GM12878 (cell line): ENCODE results near the gene SDS. TPM values are rescaled to one million over a fixed set of nuclear protein-coding genes. Genes with fewer than 3 reads are reported as not detected.
A peak's percentile ranks its signal among the peaks of the same experiment; 100 is the strongest.

Experiments
- ATAC-seq: fragments of 200-7000 bp; cut with Tn5 transposase; 3 replicates; pipeline ENCODE4 v1.9.1; 2020; ENCODE audit warnings: mild to moderate bottlenecking, moderate library complexity
- BruUV-seq: library from RNA; stranded (reverse); fragments of 400-500 nt; replicated peaks from 2 replicates; lab custom pipeline; 2021; lab: Mats Ljungman, UMichigan
- CTCF ChIA-PET: fragments of 300-600 bp; sonication (Branson Sonifier 250); formaldehyde crosslinking; extraction: SDS; loops from one replicate; lab custom pipeline; 2021; ENCODE audit warnings: inconsistent platforms; lab: Yijun Ruan, JAX
- POLR2A ChIA-PET: fragments of 350-600 bp; formaldehyde crosslinking; extraction: SDS; loops from one replicate; lab custom pipeline; 2021; ENCODE audit warnings: inconsistent platforms; lab: Charles Lee
- RAD21 ChIA-PET: fragments of 300-600 bp; sonication (Branson Sonifier 250); formaldehyde crosslinking; loops from one replicate; lab custom pipeline; 2023; ENCODE audit warnings: antibody characterized with exemption; ENCODE audit not compliant: unreplicated experiment; lab: Charles Lee
- SMC1A ChIA-PET: fragments of 300-600 bp; sonication (Branson Sonifier 250); formaldehyde crosslinking; loops from one replicate; lab custom pipeline; 2023; ENCODE audit not compliant: unreplicated experiment, uncharacterized antibody; lab: Charles Lee
- DNase-seq: peaks from one replicate; pipeline ENCODE4 v3.0.0-alpha.2; 2011; ENCODE audit warnings: low read depth, low spot score
- FAIRE-seq: peaks from 3 replicates; lab custom pipeline; 2011; peaks lifted over from hg19 to GRCh38; lab: Jason Lieb, UNC
- H2AFZ ChIP-seq: 2 replicates; pipeline ENCODE4 v1.6.0; 2011; ENCODE audit warnings: low read depth, low read length, control low read depth; ENCODE audit not compliant: control insufficient read depth
- H3K27ac ChIP-seq: 2 replicates; pipeline ENCODE4 v1.5.1; 2011; ENCODE audit warnings: control low read depth; ENCODE audit not compliant: control insufficient read depth, insufficient read depth
- H3K27me3 ChIP-seq, 2 experiments: replicated peaks in 1 of 2; 2 replicates each; pipeline versions ENCODE4 v1.6.0 to v1.6.1; 2011; ENCODE audit warnings: low read length in 1 of 2; ENCODE audit not compliant: control insufficient read depth in 2 of 2, insufficient read depth in 2 of 2
- H3K36me3 ChIP-seq, 2 experiments: 2 replicates each; pipeline ENCODE4 v1.5.1; 2011; ENCODE audit warnings: low read length in 1 of 2; ENCODE audit not compliant: control insufficient read depth in 2 of 2, insufficient read depth in 2 of 2
- H3K4me1 ChIP-seq: 2 replicates; pipeline ENCODE4 v1.6.1; 2011; ENCODE audit warnings: mild to moderate bottlenecking, low read length, moderate library complexity, mixed read lengths; ENCODE audit not compliant: control insufficient read depth, insufficient read depth
- H3K4me2 ChIP-seq: 2 replicates; pipeline ENCODE4 v1.6.0; 2011; ENCODE audit warnings: control low read depth; ENCODE audit not compliant: control insufficient read depth, insufficient read depth
- H3K4me3 ChIP-seq: fragments of 200-600 bp; sonication (generic); 2 replicates; pipeline ENCODE4 v1.5.1; 2016
- H3K79me2 ChIP-seq: 2 replicates; pipeline ENCODE4 v1.6.0; 2011; ENCODE audit warnings: low read length; ENCODE audit not compliant: control insufficient read depth, insufficient read depth
- H3K9ac ChIP-seq: 2 replicates; pipeline ENCODE4 v1.8.0; 2011; ENCODE audit warnings: low read length, control low read depth, mixed read lengths; ENCODE audit not compliant: control insufficient read depth, insufficient read depth
- H3K9me3 ChIP-seq: replicated peaks from 3 replicates; pipeline ENCODE4 v1.5.1; 2011; ENCODE audit warnings: mild to moderate bottlenecking, low read length; ENCODE audit not compliant: control insufficient read depth, insufficient read depth
- H4K20me1 ChIP-seq: 2 replicates; pipeline ENCODE4 v1.6.0; 2011; ENCODE audit not compliant: control insufficient read depth, insufficient read depth
- GATAD2B ChIP-seq: fragments of 450-650 bp; conservative IDR thresholded peaks from 2 replicates; pipeline ENCODE4 v1.6.1; 2017; ENCODE audit warnings: low read depth, mild to moderate bottlenecking, moderate library complexity
- HDAC6 ChIP-seq: fragments of 200-600 bp; sonication (generic); IDR thresholded peaks from one replicate; pipeline ENCODE4 v1.8.0; 2017; ENCODE audit warnings: antibody characterized with exemption; ENCODE audit not compliant: unreplicated experiment
- MEF2B ChIP-seq: fragments of 450-650 bp; IDR thresholded peaks from 2 replicates; pipeline ENCODE4 v1.6.1; 2018; ENCODE audit warnings: mild to moderate bottlenecking, moderate library complexity; ENCODE audit not compliant: partially characterized antibody, poor library complexity, severe bottlenecking
- MYB ChIP-seq: fragments of 150-350 bp; IDR thresholded peaks from 2 replicates; pipeline ENCODE4 v1.6.1; 2014; ENCODE audit warnings: mild to moderate bottlenecking, low read depth, low read length, borderline replicate concordance
- PAX5 ChIP-seq: IDR thresholded peaks from 2 replicates; pipeline ENCODE4 v1.6.1; 2011; ENCODE audit warnings: low read depth, low read length, borderline replicate concordance
- SMAD1 ChIP-seq: fragments of 450-650 bp; IDR thresholded peaks from 2 replicates; pipeline ENCODE4 v1.6.1; 2018; ENCODE audit warnings: mild to moderate bottlenecking, low read depth; ENCODE audit not compliant: partially characterized antibody
- STAT3 ChIP-seq: IDR thresholded peaks from 2 replicates; pipeline ENCODE4 v1.6.1; 2011; ENCODE audit warnings: low read depth, low read length, improper control_type of control experiment
- SUZ12 ChIP-seq: fragments of 200-600 bp; sonication (generic); IDR thresholded peaks from one replicate; pipeline ENCODE4 v1.6.1; 2018; ENCODE audit warnings: antibody characterized with exemption, mild to moderate bottlenecking; ENCODE audit not compliant: unreplicated experiment
- TBL1XR1 ChIP-seq: IDR thresholded peaks from 2 replicates; pipeline ENCODE4 v1.6.1; 2012; ENCODE audit warnings: low read depth, low read length, improper control_type of control experiment
- TCF12 ChIP-seq: IDR thresholded peaks from 2 replicates; pipeline ENCODE4 v1.6.1; 2011; ENCODE audit warnings: low read depth, mild to moderate bottlenecking, low read length
- ZNF24 ChIP-seq: fragments of 450-650 bp; IDR thresholded peaks from 2 replicates; pipeline ENCODE4 v1.6.1; 2017; ENCODE audit warnings: antibody characterized with exemption, mild to moderate bottlenecking
- WGBS: methylation state at CpG from one replicate; pipeline ENCODE4 v1.1.6; 2016; ENCODE audit warnings: low lambda C conversion rate; ENCODE audit not compliant: insufficient replicate concordance, insufficient coverage; ENCODE audit errors: missing lambda C conversion rate; 5-methylcytosine and 5-hydroxymethylcytosine counted together
- in situ Hi-C: fragments of 300-500 bp; cut with MboI; formaldehyde crosslinking; loops from 9 replicates; pipeline ENCODE4 v1.14.3; 2018; ENCODE audit warnings: mixed read lengths
- intact Hi-C: fragments of 100-400 bp; cut with micrococcal nuclease; formaldehyde crosslinking; loops from one replicate; pipeline ENCODE4 v1.14.2; 2022; ENCODE audit not compliant: unreplicated experiment
- polyA plus RNA-seq, 11 experiments: library from polyadenylated mRNA; depleted of rRNA in 4 of 11; unstranded in 6 of 11; stranded (reverse) in 5 of 11; fragments of >200 nt; fragmentation: Nextera tagmentation in 4 of 11; fragmentation: Illumina TruSeq in 1 of 11; extraction: Ambion mirVana in 4 of 11; extraction: Trizol in 1 of 11; gene quantifications; 1 replicate in 1 of 11; 2 replicates in 10 of 11; pipeline versions ENCODE4 v1.2.1 to v1.2.3, GENCODE V29; 2011 to 2016; ENCODE audit warnings: inconsistent platforms in 2 of 11, missing spikeins in 2 of 11, low read depth in 1 of 11
- total RNA-seq, 4 experiments: library from RNA; depleted of rRNA in 3 of 4; stranded (reverse); fragments of >200 nt in 3 of 4; fragmentation: Illumina TruSeq in 1 of 4; extraction: Trizol in 1 of 4; gene quantifications; 2 replicates each; pipeline versions ENCODE4 v1.2.1 to v1.2.3, GENCODE V29; 2013 to 2021
- TF ChIP-seq, protein P1 (sequence below): IDR thresholded peaks from 2 replicates; pipeline ENCODE4 v1.6.1; 2012; ENCODE audit warnings: mild to moderate bottlenecking, low read depth, low read length
- TF ChIP-seq, protein P2 (sequence below): IDR thresholded peaks from 2 replicates; pipeline ENCODE4 v1.6.1; 2011; ENCODE audit warnings: borderline replicate concordance, low read depth, mild to moderate bottlenecking, moderate library complexity, mixed read lengths, low read length; ENCODE audit not compliant: insufficient read depth; ENCODE audit errors: extremely low read length

Gene SDS
- total and polyA plus RNA-seq, 10 of the 15 experiments (the other 5 are each of a cell fraction or from before 2014, with no cell fraction given): 0.18 TPM; not detected in 9

DNA sequence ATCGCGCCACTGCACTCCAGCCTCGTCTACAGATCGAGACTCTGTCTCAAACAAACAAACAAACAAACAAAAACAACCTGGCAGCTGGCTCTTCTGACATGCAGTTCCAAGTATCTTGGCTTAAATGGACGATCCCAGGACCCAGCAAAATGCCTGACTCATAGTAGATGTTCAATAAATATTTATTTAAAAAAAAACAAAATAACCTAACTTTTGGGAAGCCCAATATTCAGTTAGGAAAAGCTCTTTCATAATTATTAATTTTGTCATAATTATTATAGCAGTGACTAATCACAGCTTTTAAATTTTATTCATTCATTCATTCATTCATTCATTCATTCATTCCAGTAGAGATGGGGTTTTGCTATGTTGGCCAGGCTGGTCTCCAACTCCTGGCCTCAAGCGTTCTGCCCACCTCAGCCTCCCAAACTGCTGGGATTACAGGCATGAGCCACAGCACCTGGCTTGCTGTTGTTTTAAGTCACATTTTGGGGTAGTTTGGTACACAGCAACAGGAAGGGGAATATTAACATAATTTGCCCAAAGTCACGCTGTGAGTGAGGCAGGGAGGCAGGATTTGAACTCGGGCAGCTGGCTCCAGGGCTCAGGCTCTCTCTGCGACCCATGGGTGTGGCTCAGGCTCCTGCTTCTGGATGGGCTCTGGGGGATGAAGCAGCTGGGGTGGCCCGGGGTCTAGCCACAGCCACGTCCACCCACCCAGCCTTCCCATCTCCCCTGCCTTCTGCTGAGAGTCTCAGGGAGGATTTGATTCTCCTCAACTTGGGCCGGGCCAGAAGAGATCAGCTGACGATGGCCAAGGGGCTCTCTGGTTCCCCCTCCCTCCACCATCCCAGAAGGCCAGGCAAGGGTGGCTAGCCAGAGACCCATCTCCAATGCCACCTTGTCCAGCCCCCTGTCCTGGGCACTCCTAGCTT is 2.4 kb downstream of the SDS start:
- Histone ChIP-seq H3K27me3 (no peaks in the 10 kb centered on the region), H3K4me2 (no peak overlapping the region), H2AFZ (no peak overlapping the region), H3K27ac (no peak overlapping the region), H3K9ac (no peak overlapping the region), H4K20me1 (no peaks in the 10 kb centered on the region), H3K4me1 (peaks cover 10% of the 10 kb centered on the region; the same call in 1 of the 2 replicates), H3K79me2 (no peaks in the 10 kb centered on the region), H3K36me3 (no peaks in the 10 kb centered on the region), H3K4me3 (no peak overlapping the region), H3K9me3 (no peaks in the 10 kb centered on the region)
- BruUV-seq: no TSS peak
- ChIA-PET SMC1A (no interaction called here), POLR2A (no interaction called here), CTCF (no interaction called here), RAD21 (no interaction called here)
- TF ChIP-seq SMAD1: no peak
- no peak for TF ChIP-seq SUZ12
- TF ChIP-seq GATAD2B: no peak
- TF ChIP-seq TBL1XR1: no peak
- no peak for TF ChIP-seq PAX5
- peak; percentile 62; the same call in 1 of the 2 replicates for TF ChIP-seq ZNF24
- no peak for ATAC-seq
- FAIRE-seq: no peak
- intact Hi-C loops (no loop called here), in situ Hi-C loops (no loop called here)
- 51% methylated on average over 13 of the region's 13 CpGs for WGBS
- DNase-seq: no peak

DNA sequence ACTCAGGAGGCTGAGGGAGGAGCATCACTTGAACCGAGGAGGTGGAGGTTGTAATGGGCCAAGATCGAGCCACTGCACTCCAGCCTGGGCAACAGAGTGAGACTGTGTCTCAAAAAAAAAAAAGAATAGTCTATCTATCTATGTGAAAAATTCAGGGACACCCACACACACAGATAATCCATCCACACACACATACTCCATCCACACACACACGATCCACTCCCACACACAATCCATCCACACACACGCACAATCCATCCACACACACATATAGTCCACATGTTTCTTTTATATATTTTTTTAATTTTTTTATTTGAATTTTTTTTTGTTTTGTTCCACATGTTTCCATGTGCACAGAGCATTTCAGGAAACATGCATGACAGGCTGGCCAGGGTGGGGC is 3.3 kb downstream of the SDS start:
- ChIA-PET SMC1A (interaction anchor here (1.3 kb wide), 1 partner anchor 38 kb away, joined by 3 read pairs; no protein-coding TSS in a partner anchor), POLR2A (no interaction called here), RAD21 (no interaction called here), CTCF (no interaction called here)
- DNase-seq (no peak), FAIRE-seq (no peak), ATAC-seq (no peak)
- no peak overlapping the region for H3K9ac ChIP-seq
- H4K20me1 ChIP-seq: no peaks in the 10 kb centered on the region
- no peak overlapping the region for H3K27ac ChIP-seq
- in situ Hi-C loops: no loop called here
- peaks cover 9% of the 10 kb centered on the region; the same call in 1 of the 2 replicates for H3K4me1 ChIP-seq
- BruUV-seq: no TSS peak
- H3K27me3 ChIP-seq: no peaks in the 10 kb centered on the region
- no peak overlapping the region for H2AFZ ChIP-seq
- no peak overlapping the region for H3K4me3 ChIP-seq
- H3K4me2 ChIP-seq: no peak overlapping the region
- intact Hi-C loops: no loop called here
- H3K36me3 ChIP-seq: no peaks in the 10 kb centered on the region
- H3K79me2 ChIP-seq: no peaks in the 10 kb centered on the region
- no peaks in the 10 kb centered on the region for H3K9me3 ChIP-seq
- whole genome bisulfite sequencing: 27% methylated on average over 4 of the region's 4 CpGs
- TF ChIP-seq MYB: no peak
- no peak for TF ChIP-seq HDAC6
- no peak for TF ChIP-seq MEF2B
- no peak for TF ChIP-seq STAT3
- TF ChIP-seq, protein P1, sequence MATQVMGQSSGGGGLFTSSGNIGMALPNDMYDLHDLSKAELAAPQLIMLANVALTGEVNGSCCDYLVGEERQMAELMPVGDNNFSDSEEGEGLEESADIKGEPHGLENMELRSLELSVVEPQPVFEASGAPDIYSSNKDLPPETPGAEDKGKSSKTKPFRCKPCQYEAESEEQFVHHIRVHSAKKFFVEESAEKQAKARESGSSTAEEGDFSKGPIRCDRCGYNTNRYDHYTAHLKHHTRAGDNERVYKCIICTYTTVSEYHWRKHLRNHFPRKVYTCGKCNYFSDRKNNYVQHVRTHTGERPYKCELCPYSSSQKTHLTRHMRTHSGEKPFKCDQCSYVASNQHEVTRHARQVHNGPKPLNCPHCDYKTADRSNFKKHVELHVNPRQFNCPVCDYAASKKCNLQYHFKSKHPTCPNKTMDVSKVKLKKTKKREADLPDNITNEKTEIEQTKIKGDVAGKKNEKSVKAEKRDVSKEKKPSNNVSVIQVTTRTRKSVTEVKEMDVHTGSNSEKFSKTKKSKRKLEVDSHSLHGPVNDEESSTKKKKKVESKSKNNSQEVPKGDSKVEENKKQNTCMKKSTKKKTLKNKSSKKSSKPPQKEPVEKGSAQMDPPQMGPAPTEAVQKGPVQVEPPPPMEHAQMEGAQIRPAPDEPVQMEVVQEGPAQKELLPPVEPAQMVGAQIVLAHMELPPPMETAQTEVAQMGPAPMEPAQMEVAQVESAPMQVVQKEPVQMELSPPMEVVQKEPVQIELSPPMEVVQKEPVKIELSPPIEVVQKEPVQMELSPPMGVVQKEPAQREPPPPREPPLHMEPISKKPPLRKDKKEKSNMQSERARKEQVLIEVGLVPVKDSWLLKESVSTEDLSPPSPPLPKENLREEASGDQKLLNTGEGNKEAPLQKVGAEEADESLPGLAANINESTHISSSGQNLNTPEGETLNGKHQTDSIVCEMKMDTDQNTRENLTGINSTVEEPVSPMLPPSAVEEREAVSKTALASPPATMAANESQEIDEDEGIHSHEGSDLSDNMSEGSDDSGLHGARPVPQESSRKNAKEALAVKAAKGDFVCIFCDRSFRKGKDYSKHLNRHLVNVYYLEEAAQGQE: no peak
- TF ChIP-seq TCF12: no peak
- TF ChIP-seq, protein P2, sequence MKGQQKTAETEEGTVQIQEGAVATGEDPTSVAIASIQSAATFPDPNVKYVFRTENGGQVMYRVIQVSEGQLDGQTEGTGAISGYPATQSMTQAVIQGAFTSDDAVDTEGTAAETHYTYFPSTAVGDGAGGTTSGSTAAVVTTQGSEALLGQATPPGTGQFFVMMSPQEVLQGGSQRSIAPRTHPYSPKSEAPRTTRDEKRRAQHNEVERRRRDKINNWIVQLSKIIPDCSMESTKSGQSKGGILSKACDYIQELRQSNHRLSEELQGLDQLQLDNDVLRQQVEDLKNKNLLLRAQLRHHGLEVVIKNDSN: no peak
